ENCODE results near the gene AHRR. TPM values are rescaled to one million over a fixed set of nuclear protein-coding genes. Genes with fewer than 3 reads are reported as not detected.
"Not testable (repeated sequence)": the region's sequence is repeated elsewhere in the genome, so short reads cannot be mapped to it uniquely, and the experiment has no call there.

AHRR gene
- total and polyA plus RNA-seq, 2 experiments from 2014 or later = 0.27 to 1.8 TPM

- TF ChIP-seq CTCF (conservative IDR thresholded peaks at IDR 0.05; ENCODE audit: low read depth in 2 of 2) (no peak), NANOG (IDR thresholded peaks at IDR 0.05; ENCODE audit: borderline replicate concordance) (no peak), JUNB (IDR thresholded peaks at IDR 0.05; ENCODE audit: unreplicated experiment) (no peak)
Measured at GRCh38 chr5:485946-486491, 164.5 kb downstream of the AHRR start (continued).

- H3K36me3 ChIP-seq (ENCODE audit: insufficient read depth); H3K27me3 ChIP-seq (ENCODE audit: insufficient read depth); H2AFZ ChIP-seq; H3K4me2 ChIP-seq; ATAC-seq; H3F3A ChIP-seq (replicated peaks; ENCODE audit: low read depth); H3K27ac Mint-ChIP-seq; H3K9me2 ChIP-seq (ENCODE audit: insufficient read depth); H3K36me3 Mint-ChIP-seq (ENCODE audit: low read depth); H3K27ac ChIP-seq (ENCODE audit: low read depth); H4K20me1 ChIP-seq (replicated peaks; ENCODE audit: insufficient read depth); H3K4me1 ChIP-seq (ENCODE audit: insufficient read depth); H3K4me3 ChIP-seq; H3K4me1 Mint-ChIP-seq; H3K9me3 Mint-ChIP-seq; H3K79me2 ChIP-seq (replicated peaks; ENCODE audit: insufficient read depth); H3K4me3 Mint-ChIP-seq; DNase-seq (ENCODE audit: low spot score): not testable (repeated sequence)
- peaks cover 26% of the 10 kb centered on the region for H3K27me3 Mint-ChIP-seq (ENCODE audit: insufficient read depth, low read depth, poor library complexity)
Measured at GRCh38 chr5:486597-486996, 165.1 kb downstream of the AHRR start.

Other genes starting within 250 kb of the AHRR start
- 43.7 and 54.8 TPM in 2 replicates for gene PLEKHG4B, start 229.5 kb upstream of the AHRR start, total RNA-seq (2014; rRNA removed; shearing (Covaris generic))
- 33.5 and 34.2 TPM in 2 replicates for gene PLEKHG4B, start 229.5 kb upstream of the AHRR start, polyA plus RNA-seq (2016; fragmentation: Nextera tagmentation; extraction: Ambion mirVana)
- gene LRRC14B, start 130.2 kb upstream of the AHRR start, total RNA-seq (2014; rRNA removed; shearing (Covaris generic)) = not detected in 2 replicates
- not detected in 2 replicates for gene LRRC14B, start 130.2 kb upstream of the AHRR start, polyA plus RNA-seq (2016; fragmentation: Nextera tagmentation; extraction: Ambion mirVana)
- 4.2 and 6.0 TPM in 2 replicates for gene CCDC127, start 103.6 kb upstream of the AHRR start, total RNA-seq (2014; rRNA removed; shearing (Covaris generic))
- 7.2 and 7.3 TPM in 2 replicates for gene CCDC127, start 103.6 kb upstream of the AHRR start, polyA plus RNA-seq (2016; fragmentation: Nextera tagmentation; extraction: Ambion mirVana)
- 62.2 and 71.3 TPM in 2 replicates for gene SDHA, start 103.4 kb upstream of the AHRR start, total RNA-seq (2014; rRNA removed; shearing (Covaris generic))
- gene SDHA, start 103.4 kb upstream of the AHRR start, polyA plus RNA-seq (2016; fragmentation: Nextera tagmentation; extraction: Ambion mirVana) = 69.3 and 70.6 TPM in 2 replicates
- 80.6 and 80.9 TPM in 2 replicates for gene PDCD6, start 50.1 kb upstream of the AHRR start, total RNA-seq (2014; rRNA removed; shearing (Covaris generic))
- gene PDCD6, start 50.1 kb upstream of the AHRR start, polyA plus RNA-seq (2016; fragmentation: Nextera tagmentation; extraction: Ambion mirVana) = 127 and 129 TPM in 2 replicates
- gene EXOC3, start 121.5 kb downstream of the AHRR start, total RNA-seq (2014; rRNA removed; shearing (Covaris generic)) = 24.2 and 31.6 TPM in 2 replicates
- gene EXOC3, start 121.5 kb downstream of the AHRR start, polyA plus RNA-seq (2016; fragmentation: Nextera tagmentation; extraction: Ambion mirVana) = 13.4 and 13.8 TPM in 2 replicates
- 2.2 and 3.1 TPM in 2 replicates for gene SLC9A3, start 202.7 kb downstream of the AHRR start, total RNA-seq (2014; rRNA removed; shearing (Covaris generic))
- gene SLC9A3, start 202.7 kb downstream of the AHRR start, polyA plus RNA-seq (2016; fragmentation: Nextera tagmentation; extraction: Ambion mirVana) = 0.39 and 0.75 TPM in 2 replicates